HL-60 (cell line): ENCODE measurements around the gene SLC25A21.

ENCODE experiments used
- DNase-seq, 2 experiments: peaks; one replicate each; pipeline ENCODE4 v3.0.0-alpha.2; 2010 to 2020; ENCODE audit warnings: low read depth in 1 of 2, low spot score in 1 of 2
- H3K27ac ChIP-seq: fragments of 250-450 bp; sonication (Bioruptor Pico); replicated peaks from 2 replicates; pipeline ENCODE4 v1.5.1; 2020; ENCODE audit warnings: mild to moderate bottlenecking, moderate library complexity
- H3K27me3 ChIP-seq: fragments of 250-450 bp; sonication (Bioruptor Pico); 2 replicates; pipeline ENCODE4 v1.5.1; 2021; ENCODE audit warnings: mild to moderate bottlenecking, moderate library complexity; ENCODE audit not compliant: insufficient read depth, poor library complexity, severe bottlenecking
- H3K4me3 ChIP-seq: replicated peaks from 2 replicates; pipeline ENCODE4 v1.5.1; 2011; ENCODE audit warnings: mild to moderate bottlenecking, control low read depth, low read length; ENCODE audit not compliant: insufficient read depth
- CTCF ChIP-seq: IDR thresholded peaks from one replicate; pipeline ENCODE4 v1.5.1; 2011; ENCODE audit warnings: low read length, control low read depth, inconsistent platforms; ENCODE audit not compliant: insufficient read depth
- GABPA ChIP-seq: IDR thresholded peaks from 2 replicates; pipeline ENCODE4 v1.6.1; 2012; ENCODE audit warnings: low read depth
- POLR2AphosphoS5 ChIP-seq: IDR thresholded peaks from 2 replicates; pipeline ENCODE4 v1.6.1; 2012; ENCODE audit warnings: low read depth
- REST ChIP-seq: IDR thresholded peaks from 2 replicates; pipeline ENCODE4 v1.6.1; 2012; ENCODE audit warnings: low read depth; ENCODE audit not compliant: insufficient replicate concordance
- SPI1 ChIP-seq: IDR thresholded peaks from 2 replicates; pipeline ENCODE4 v1.6.1; 2012; ENCODE audit warnings: low read depth, mild to moderate bottlenecking, borderline replicate concordance

SLC25A21 gene

GRCh38 chr14:37023875-37024565 lies 148.4 kb downstream of the SLC25A21 start:
- TF ChIP-seq CTCF (no peak), GABPA (no peak), SPI1 (no peak), REST (no peak), POLR2AphosphoS5 (no peak)
- Histone ChIP-seq H3K27ac (no peak overlapping the region), H3K27me3 (no peaks in the 10 kb centered on the region), H3K4me3 (no peak overlapping the region)
- DNase-seq = no peak

- DNase-seq = no peak
- no peaks in the 10 kb centered on the region for H3K27me3 ChIP-seq
- no peak overlapping the region for H3K27ac ChIP-seq
- TF ChIP-seq CTCF (no peak), REST (no peak), SPI1 (no peak), POLR2AphosphoS5 (no peak), GABPA (no peak)
- H3K4me3 ChIP-seq = no peak overlapping the region
Measured at GRCh38 chr14:37021390-37021789, 151.0 kb downstream of the SLC25A21 start.

- Histone ChIP-seq H3K27me3 (no peaks in the 10 kb centered on the region), H3K27ac (peak overlapping the region; percentile 12; the same call in 1 of the 2 replicates), H3K4me3 (no peak overlapping the region)
- DNase-seq = peak in 1 of 2 experiments; percentile 39
- TF ChIP-seq POLR2AphosphoS5 = no peak
- TF ChIP-seq SPI1 = peak; percentile 90
Measured at GRCh38 chr14:37019488-37019887, 152.9 kb downstream of the SLC25A21 start.

- no peak overlapping the region for H3K4me3 ChIP-seq
- DNase-seq = no peak
- H3K27ac ChIP-seq = peak overlapping the region; percentile 12; the same call in 1 of the 2 replicates
- H3K27me3 ChIP-seq = no peaks in the 10 kb centered on the region
- no peak for TF ChIP-seq POLR2AphosphoS5
- no peak for TF ChIP-seq CTCF
- TF ChIP-seq GABPA = no peak
- no peak for TF ChIP-seq REST
- TF ChIP-seq SPI1 = no peak
Measured at GRCh38 chr14:37018571-37019240, 153.7 kb downstream of the SLC25A21 start.
